WTC11 (cell line): Measurements from ENCODE around the gene CARD14. TPM values are rescaled to one million over a fixed set of nuclear protein-coding genes. Genes with fewer than 3 reads are reported as not detected.

Source experiments
- ATAC-seq: fragments of 200-7000 bp; cut with Tn5 transposase; 2 replicates; pipeline ENCODE4 v1.10.0; 2021; ENCODE audit warnings: mild to moderate bottlenecking, moderate library complexity
- CTCF ChIA-PET: fragments of 300-600 bp; sonication (Branson Sonifier 250); formaldehyde crosslinking; loops from one replicate; lab custom pipeline; 2021; ENCODE audit warnings: antibody characterized with exemption; lab: Charles Lee
- POLR2A ChIA-PET: fragments of 350-600 bp; sonication (Branson Sonifier 250); formaldehyde crosslinking; loops from one replicate; lab custom pipeline; 2021; ENCODE audit warnings: antibody characterized with exemption; lab: Charles Lee
- DNase-seq: peaks from one replicate; pipeline ENCODE4 v3.0.0; 2021; ENCODE audit warnings: low spot score
- H3K27ac Mint-ChIP-seq: 2 replicates; pipeline ENCODE4 v1.8.0; 2021; ENCODE audit warnings: mixed read lengths
- H3K27me3 Mint-ChIP-seq: 2 replicates; pipeline ENCODE4 v1.8.0; 2021; ENCODE audit warnings: low read depth, mild to moderate bottlenecking, moderate library complexity, mixed read lengths
- H3K36me3 Mint-ChIP-seq: 2 replicates; pipeline ENCODE4 v1.8.0; 2021; ENCODE audit warnings: mixed read lengths
- H3K4me1 Mint-ChIP-seq: 2 replicates; pipeline ENCODE4 v1.8.0; 2022; ENCODE audit warnings: mixed read lengths
- H3K4me3 Mint-ChIP-seq: 2 replicates; pipeline ENCODE4 v1.8.0; 2021; ENCODE audit warnings: mild to moderate bottlenecking, moderate library complexity, mixed read lengths
- H3K9me3 Mint-ChIP-seq: 2 replicates; pipeline ENCODE4 v1.8.0; 2021; ENCODE audit warnings: mixed read lengths
- E2F4 ChIP-seq: sonication (generic); formaldehyde crosslinking; IDR thresholded peaks from 2 replicates; pipeline ENCODE4 v1.8.1; 2022; ENCODE audit warnings: low read depth, mild to moderate bottlenecking, moderate library complexity, missing genetic modification reagents, borderline replicate concordance
- ERG ChIP-seq: fragments of 250-450 bp; sonication (Bioruptor Pico); IDR thresholded peaks from 2 replicates; pipeline ENCODE4 v1.8.0; 2021; ENCODE audit warnings: mild to moderate bottlenecking
- ETV6 ChIP-seq: sonication (generic); formaldehyde crosslinking; IDR thresholded peaks from 2 replicates; pipeline ENCODE4 v1.8.1; 2022; ENCODE audit warnings: mild to moderate bottlenecking, missing genetic modification reagents
- FOXK1 ChIP-seq: sonication (generic); formaldehyde crosslinking; IDR thresholded peaks from 2 replicates; pipeline ENCODE4 v1.8.0; 2022; ENCODE audit warnings: mild to moderate bottlenecking, moderate library complexity, missing genetic modification reagents
- FOXP4 ChIP-seq: sonication (generic); formaldehyde crosslinking; IDR thresholded peaks from 2 replicates; pipeline ENCODE4 v1.8.0; 2022; ENCODE audit warnings: mild to moderate bottlenecking, missing genetic modification reagents
- GABPB1 ChIP-seq: sonication (generic); formaldehyde crosslinking; IDR thresholded peaks from 2 replicates; pipeline ENCODE4 v1.8.1; 2023; ENCODE audit warnings: mild to moderate bottlenecking, missing genetic modification reagents
- GRHL2 ChIP-seq: fragments of 250-450 bp; sonication (Bioruptor Pico); IDR thresholded peaks from 2 replicates; pipeline ENCODE4 v1.8.0; 2022; ENCODE audit warnings: mild to moderate bottlenecking, moderate library complexity; ENCODE audit not compliant: insufficient replicate concordance, severe bottlenecking
- HMGA2 ChIP-seq: fragments of 250-450 bp; sonication (Bioruptor Pico); IDR thresholded peaks from 2 replicates; pipeline ENCODE4 v1.4.0; 2021; ENCODE audit warnings: mild to moderate bottlenecking, moderate library complexity
- MYBL2 ChIP-seq: sonication (generic); formaldehyde crosslinking; IDR thresholded peaks from 2 replicates; pipeline ENCODE4 v1.8.1; 2023; ENCODE audit warnings: mild to moderate bottlenecking, moderate library complexity, missing genetic modification reagents
- PRRX2 ChIP-seq: fragments of 250-450 bp; sonication (Bioruptor Pico); IDR thresholded peaks from 2 replicates; pipeline ENCODE4 v1.8.0; 2021; ENCODE audit warnings: mild to moderate bottlenecking
- SMAD4 ChIP-seq: sonication (generic); formaldehyde crosslinking; IDR thresholded peaks from 2 replicates; pipeline ENCODE4 v1.8.0; 2022; ENCODE audit warnings: mild to moderate bottlenecking, missing genetic modification reagents
- STAT6 ChIP-seq: sonication (generic); formaldehyde crosslinking; conservative IDR thresholded peaks from 2 replicates; pipeline ENCODE4 v1.8.1; 2023; ENCODE audit warnings: mild to moderate bottlenecking, low read depth, missing genetic modification reagents, moderate library complexity
- USF1 ChIP-seq: sonication (generic); formaldehyde crosslinking; IDR thresholded peaks from 2 replicates; pipeline ENCODE4 v1.8.0; 2022; ENCODE audit warnings: mild to moderate bottlenecking, missing genetic modification reagents
- ZBTB43 ChIP-seq: sonication (generic); formaldehyde crosslinking; IDR thresholded peaks from 2 replicates; pipeline ENCODE4 v1.8.1; 2023; ENCODE audit warnings: mild to moderate bottlenecking, missing genetic modification reagents
- ZNF512 ChIP-seq: sonication (generic); formaldehyde crosslinking; IDR thresholded peaks from 2 replicates; pipeline ENCODE4 v1.8.1; 2022; ENCODE audit warnings: missing genetic modification reagents, borderline replicate concordance
- ZNF532 ChIP-seq: fragments of 250-450 bp; sonication (Bioruptor Pico); IDR thresholded peaks from 2 replicates; pipeline ENCODE4 v1.9.0; 2021; ENCODE audit warnings: mild to moderate bottlenecking, borderline replicate concordance
- total RNA-seq: library from RNA; stranded (reverse); gene quantifications from 3 replicates; pipeline ENCODE4 v1.2.3, GENCODE V29; 2021

CARD14 gene
- total RNA-seq, 1 experiment from 2014 or later: 0.83 TPM

- POLR2A ChIA-PET: no interaction called here
- TF ChIP-seq FOXP4 (no peak), STAT6 (CRISPR knock-in tag) (no peak), ZNF512 (CRISPR knock-in tag) (no peak), USF1 (no peak), ERG (CRISPR knock-in tag) (no peak), MYBL2 (CRISPR knock-in tag) (no peak), ZNF532 (CRISPR knock-in tag) (no peak), SMAD4 (no peak), ETV6 (CRISPR knock-in tag) (no peak), FOXK1 (CRISPR knock-in tag) (no peak)
- H3K4me1 Mint-ChIP-seq: peaks cover 4% of the 10 kb centered on the region
- no peaks in the 10 kb centered on the region for H3K36me3 Mint-ChIP-seq
- no peak overlapping the region for H3K27ac Mint-ChIP-seq
- H3K27me3 Mint-ChIP-seq: no peaks in the 10 kb centered on the region
- H3K4me3 Mint-ChIP-seq: no peak overlapping the region
- CTCF ChIA-PET: interaction anchor here (1.0 to 1.9 kb wide), 3 partner anchors 77 to 183 kb away, joined by 3 to 6 read pairs (median 3); partner anchors contain the start of gene GAA
- H3K9me3 Mint-ChIP-seq: no peaks in the 10 kb centered on the region
- no peak for DNase-seq
- no peak for ATAC-seq
These were observed 8.3 kb downstream of the CARD14 start for GRCh38 chr17:80177986-80178595.

GRCh38 chr17:80180192-80180591 is 10.4 kb downstream of the CARD14 start:
- CTCF ChIA-PET: interaction anchor here (0.6 to 1.9 kb wide), 2 partner anchors 40 to 79 kb away, joined by 3 to 6 read pairs; partner anchors contain the start of genes GAA and SLC26A11
- no peak for TF ChIP-seq ERG (CRISPR knock-in tag)
- no peak for TF ChIP-seq GABPB1 (CRISPR knock-in tag)
- no peak for TF ChIP-seq HMGA2 (CRISPR knock-in tag)
- TF ChIP-seq PRRX2: no peak
- no peak for TF ChIP-seq E2F4 (CRISPR knock-in tag)
- no peak for TF ChIP-seq ZBTB43 (CRISPR knock-in tag)
- no peak for TF ChIP-seq GRHL2 (CRISPR knock-in tag)

More at GRCh38 chr17:80180192-80180591, 10.4 kb downstream of the CARD14 start:
- DNase-seq (no peak), ATAC-seq (no peak)
- Mint-ChIP-seq H3K4me3 (no peak overlapping the region), H3K9me3 (no peaks in the 10 kb centered on the region), H3K4me1 (peaks cover 3% of the 10 kb centered on the region), H3K27me3 (no peaks in the 10 kb centered on the region), H3K36me3 (no peaks in the 10 kb centered on the region), H3K27ac (no peak overlapping the region)
- POLR2A ChIA-PET: no interaction called here
